Activated B cell treated with CpG ODN at 0.5 μM for 24 hours (primary cell): Measurements from ENCODE around the gene ZMYND8. TPM values are rescaled to one million over a fixed set of nuclear protein-coding genes. Genes with fewer than 3 reads are reported as not detected.

Source experiments
- ATAC-seq: fragments of 200-7000 bp; cut with Tn5 transposase; one replicate; pipeline ENCODE4 v1.10.0; 2021; ENCODE audit warnings: low read depth, mild to moderate bottlenecking, moderate library complexity
- CTCF ChIA-PET: fragments of 350-600 bp; sonication (Branson Sonifier 250); formaldehyde crosslinking; loops from one replicate; lab custom pipeline; 2021; ENCODE audit warnings: antibody characterized with exemption; lab: Charles Lee
- POLR2A ChIA-PET: fragments of 350-600 bp; sonication (Branson Sonifier 250); formaldehyde crosslinking; loops from one replicate; lab custom pipeline; 2021; ENCODE audit warnings: antibody characterized with exemption; lab: Charles Lee
- DNase-seq: peaks from one replicate; pipeline ENCODE4 v3.0.0; 2022
- H3K27ac Mint-ChIP-seq: one replicate; pipeline ENCODE4 v1.8.0; 2020; ENCODE audit warnings: mixed read lengths
- H3K27me3 Mint-ChIP-seq: one replicate; pipeline ENCODE4 v1.8.0; 2021; ENCODE audit warnings: mixed read lengths
- H3K36me3 Mint-ChIP-seq: one replicate; pipeline ENCODE4 v1.8.0; 2021; ENCODE audit warnings: low read depth, mixed read lengths
- H3K4me1 Mint-ChIP-seq: one replicate; pipeline ENCODE4 v1.8.0; 2021; ENCODE audit warnings: mixed read lengths
- H3K4me3 Mint-ChIP-seq: one replicate; pipeline ENCODE4 v1.8.0; 2020; ENCODE audit warnings: mild to moderate bottlenecking, mixed read lengths
- H3K9me3 Mint-ChIP-seq: one replicate; pipeline ENCODE4 v1.8.0; 2020; ENCODE audit warnings: mixed read lengths
- CTCF ChIP-seq: fragments of 200-600 bp; IDR thresholded peaks from one replicate; pipeline ENCODE4 v1.8.0; 2022; ENCODE audit warnings: antibody characterized with exemption, mild to moderate bottlenecking
- intact Hi-C: fragments of 100-400 bp; cut with micrococcal nuclease; formaldehyde crosslinking; loops from one replicate; pipeline ENCODE4 v1.15.1; 2024
- total RNA-seq: library from RNA; stranded (reverse); gene quantifications from 2 replicates; pipeline ENCODE4 v1.2.3, GENCODE V29; 2022

Gene ZMYND8
- total RNA-seq, 1 donor from 2014 or later = 42.6 TPM

GRCh38 chr20:47188540-47188939 lies 168.0 kb downstream of the ZMYND8 start:
- intact Hi-C loops = no loop called here
- Mint-ChIP-seq H3K27ac (no peak overlapping the region), H3K9me3 (no peaks in the 10 kb centered on the region), H3K4me1 (no peaks in the 10 kb centered on the region), H3K4me3 (no peak overlapping the region), H3K36me3 (no peaks in the 10 kb centered on the region), H3K27me3 (peaks cover 11% of the 10 kb centered on the region)
- no peak for ATAC-seq
- ChIA-PET POLR2A (no interaction called here), CTCF (no interaction called here)
- no peak for TF ChIP-seq CTCF
- no peak for DNase-seq

GRCh38 chr20:47187450-47188195 lies 168.9 kb downstream of the ZMYND8 start:
- Mint-ChIP-seq H3K9me3 (no peaks in the 10 kb centered on the region), H3K36me3 (no peaks in the 10 kb centered on the region), H3K4me3 (no peak overlapping the region), H3K27me3 (peaks cover 11% of the 10 kb centered on the region), H3K4me1 (no peaks in the 10 kb centered on the region), H3K27ac (no peak overlapping the region)
- intact Hi-C loops = no loop called here
- ChIA-PET CTCF (no interaction called here), POLR2A (no interaction called here)
- TF ChIP-seq CTCF = no peak
- DNase-seq (no peak), ATAC-seq (no peak)

- Mint-ChIP-seq H3K27me3 (peaks cover 2% of the 10 kb centered on the region), H3K4me1 (no peaks in the 10 kb centered on the region), H3K9me3 (no peaks in the 10 kb centered on the region), H3K36me3 (no peaks in the 10 kb centered on the region), H3K27ac (no peak overlapping the region), H3K4me3 (no peak overlapping the region)
- TF ChIP-seq CTCF = no peak
- no peak for DNase-seq
- CTCF ChIA-PET = no interaction called here
- intact Hi-C loops = no loop called here
- no peak for ATAC-seq
- POLR2A ChIA-PET = no interaction called here
These were observed 173.1 kb downstream of the ZMYND8 start for GRCh38 chr20:47183367-47183766.

- no peak overlapping the region for H3K4me3 Mint-ChIP-seq
- peak; percentile 74 for ATAC-seq
- ChIA-PET CTCF (interaction anchor here (0.6 kb wide), 1 partner anchor 15 kb away, joined by 3 read pairs; no protein-coding TSS in a partner anchor), POLR2A (interaction anchor here (0.6 kb wide), 1 partner anchor 9 kb away, joined by 3 read pairs; no protein-coding TSS in a partner anchor)
- no peak overlapping the region for H3K27ac Mint-ChIP-seq
- intact Hi-C loops = no loop called here
- no peak for DNase-seq
- no peaks in the 10 kb centered on the region for H3K4me1 Mint-ChIP-seq
- no peaks in the 10 kb centered on the region for H3K36me3 Mint-ChIP-seq
- TF ChIP-seq CTCF = no peak
- no peaks in the 10 kb centered on the region for H3K27me3 Mint-ChIP-seq
- no peaks in the 10 kb centered on the region for H3K9me3 Mint-ChIP-seq
These were observed 175.2 kb downstream of the ZMYND8 start for GRCh38 chr20:47181056-47181862.

GRCh38 chr20:47179267-47179666 lies 177.2 kb downstream of the ZMYND8 start:
- H3K4me1 Mint-ChIP-seq = no peaks in the 10 kb centered on the region
- H3K36me3 Mint-ChIP-seq = no peaks in the 10 kb centered on the region
- no peak for DNase-seq
- no peaks in the 10 kb centered on the region for H3K9me3 Mint-ChIP-seq
- intact Hi-C loops = no loop called here
- ChIA-PET POLR2A (no interaction called here), CTCF (interaction anchor here (0.7 kb wide), 1 partner anchor 1662 kb away, joined by 3 read pairs; no protein-coding TSS in a partner anchor)
- H3K4me3 Mint-ChIP-seq = no peak overlapping the region
- no peak for TF ChIP-seq CTCF
- no peak for ATAC-seq
- H3K27me3 Mint-ChIP-seq = no peaks in the 10 kb centered on the region
- no peak overlapping the region for H3K27ac Mint-ChIP-seq
